ENCODE results near the gene NFATC2IP. TPM values are rescaled to one million over a fixed set of nuclear protein-coding genes. Genes with fewer than 3 reads are reported as not detected.
A peak's percentile ranks its signal among the peaks of the same experiment; 100 is the strongest.

Gene NFATC2IP
- total and polyA plus RNA-seq, 2 of the 8 experiments (the other 6 are each of a cell fraction or from before 2014, with no cell fraction given): 54.4 to 71.5 TPM

DNA sequence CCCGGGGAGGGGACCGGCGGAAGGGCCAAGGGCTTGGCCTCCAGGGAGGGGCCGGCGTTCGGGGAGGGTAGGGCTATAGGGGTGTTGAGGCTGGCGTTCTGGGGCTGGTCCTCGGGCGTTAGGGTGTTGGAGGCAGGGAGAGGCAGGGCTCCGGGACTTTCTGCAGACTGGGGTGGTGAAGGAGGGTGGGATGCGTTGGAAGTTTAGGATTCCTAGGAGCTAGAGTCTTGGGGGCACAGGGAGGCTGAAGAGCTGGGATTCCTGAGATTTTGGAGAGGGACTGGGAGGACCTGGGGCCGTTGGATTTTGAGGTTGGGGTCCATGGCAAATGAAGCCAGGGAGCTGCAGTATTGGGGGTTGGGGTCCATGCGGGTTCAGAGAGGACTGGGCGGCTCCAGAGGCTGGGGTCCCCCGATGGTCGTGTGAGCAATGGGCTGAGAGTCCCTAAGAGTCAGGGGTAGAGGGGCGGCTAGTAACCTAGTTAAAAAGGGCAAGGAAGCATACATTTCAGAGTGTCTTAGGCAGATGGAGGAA, 740 bp downstream of the NFATC2IP start:
- ChIA-PET POLR2A (ENCODE audit: partially characterized antibody) (interaction anchor here (0.8 to 2.6 kb wide), 9 partner anchors 9 to 128 kb away, joined by 3 to 13 read pairs (median 4); partner anchors contain the start of genes SH2B1 and SPNS1), CTCF (ENCODE audit: partially characterized antibody) (interaction anchor here (1.3 to 3.0 kb wide), 3 partner anchors 22 to 105 kb away, joined by 3 to 10 read pairs (median 5); no protein-coding TSS in a partner anchor)
- Histone ChIP-seq H3K79me1 (ENCODE audit: low read depth, low read length) (peaks cover 9% of the 10 kb centered on the region), H3K79me2 (ENCODE audit: control insufficient read depth in 1 of 2, insufficient read depth in 2 of 2, low read length in 2 of 2) (peaks cover 3 to 16% of the 10 kb centered on the region in 2 experiments; a peak in 3 of 4 replicates), H2BK12ac (ENCODE audit: low read depth, low read length) (no peak overlapping the region), H4K5ac (ENCODE audit: insufficient read length, low read depth, low read length) (no peak overlapping the region), H3K4ac (replicated peaks; ENCODE audit: insufficient read length, low read depth, low read length) (no peak overlapping the region), H2AFZ (ENCODE audit: low read length) (no peak overlapping the region), H3K27me3 (replicated peaks in 1 of 4; ENCODE audit: control insufficient read depth in 3 of 4, extremely low read depth in 1 of 4, insufficient read depth in 3 of 4, low read length in 3 of 4) (no peaks in the 10 kb centered on the region), H3K27ac (ENCODE audit: low read depth, low read length) (no peak overlapping the region), H3K18ac (ENCODE audit: extremely low read depth, low read length) (no peak overlapping the region), H3K9ac (replicated peaks in 1 of 4; ENCODE audit: extremely low read depth in 1 of 4, low read depth in 3 of 4, low read length in 3 of 4) (peak overlapping the region; percentile 66 to 89 (median 77)), H4K91ac (replicated peaks; ENCODE audit: insufficient read length, low read length) (no peak overlapping the region), H3K4me2 (ENCODE audit: insufficient read depth in 1 of 2, low read depth in 2 of 2, low read length in 2 of 2) (peak overlapping the region; percentile 71 to 76), H3K36me3 (ENCODE audit: control insufficient read depth in 2 of 4, insufficient read depth in 4 of 4, low read length in 3 of 4) (peaks cover 16 to 36% (median 28%) of the 10 kb centered on the region in 4 experiments), H3K9me3 (ENCODE audit: insufficient read depth in 2 of 2, low read depth in 1 of 2, low read length in 1 of 2) (no peaks in the 10 kb centered on the region), H2BK15ac (ENCODE audit: low read length) (no peak overlapping the region), H2BK120ac (replicated peaks; ENCODE audit: low read depth, low read length) (no peak overlapping the region), H2BK5ac (ENCODE audit: low read depth, low read length) (no peak overlapping the region), H3K23ac (ENCODE audit: insufficient read length) (no peak overlapping the region), H2AK5ac (ENCODE audit: low read depth, low read length) (no peak overlapping the region), H2BK20ac (ENCODE audit: low read length) (no peak overlapping the region), H3K23me2 (ENCODE audit: low read depth, low read length) (no peaks in the 10 kb centered on the region; the same call in 1 of the 2 replicates), H3K4me3 (ENCODE audit: extremely low read depth in 1 of 4, insufficient read depth in 2 of 4, low read depth in 3 of 4, low read length in 4 of 4) (peak overlapping the region; percentile 76 to 98 (median 77)), H3K14ac (ENCODE audit: insufficient read length) (no peak overlapping the region), H4K8ac (ENCODE audit: extremely low read depth, insufficient read depth, low read length) (peak overlapping the region; percentile 87), H3K56ac (replicated peaks; ENCODE audit: insufficient read length, low read depth, low read length) (peak overlapping the region; percentile 74), H4K20me1 (replicated peaks in 1 of 2; ENCODE audit: control insufficient read depth in 1 of 2, insufficient read depth in 2 of 2, low read length in 2 of 2) (peaks cover 0 to 2% of the 10 kb centered on the region in 2 experiments), H3K4me1 (replicated peaks in 1 of 4; ENCODE audit: control insufficient read depth in 3 of 4, insufficient read depth in 4 of 4, low read length in 3 of 4) (peaks cover 0 to 6% (median 0%) of the 10 kb centered on the region in 4 experiments; a peak in 1 of 7 replicates)
- DNase-seq (ENCODE audit: low read depth in 1 of 2, low spot score in 2 of 2): no peak
- WGBS, 2 experiments (ENCODE audit: extremely low coverage in 1 of 2, insufficient coverage in 1 of 2, insufficient read length in 1 of 2, insufficient replicate concordance in 2 of 2, low coverage in 1 of 2, low lambda C conversion rate in 2 of 2, missing lambda C conversion rate in 1 of 2): 6% methylated on average over 17 of the region's 17 CpGs; no CpG with 5 or more reads in 1 of the 2 experiments
- FAIRE-seq: no peak
- TF ChIP-seq TCF12 (IDR thresholded peaks at IDR 0.05; ENCODE audit: low read depth, low read length): no peak
- TF ChIP-seq ASH2L (IDR thresholded peaks at IDR 0.05; ENCODE audit: low read length): peak; percentile 14

All from H1 (cell line).